GM12875 (cell line): ENCODE measurements around the gene HLA-DOA.

Source experiments
- H3K4me3 ChIP-seq: one replicate; pipeline ENCODE4 v1.5.1; 2011; ENCODE audit warnings: low read depth, low read length, control low read depth
- TF ChIP-seq, protein P1 (sequence below): IDR thresholded peaks from 2 replicates; pipeline ENCODE4 v1.5.1; 2011; ENCODE audit warnings: low read depth, mild to moderate bottlenecking, control low read depth, inconsistent platforms, low read length, moderate library complexity, borderline replicate concordance; ENCODE audit not compliant: insufficient read depth

Gene HLA-DOA

GRCh38 chr6:33040157-33040556 lies 30.8 kb upstream of the HLA-DOA start:
- TF ChIP-seq, protein P1, sequence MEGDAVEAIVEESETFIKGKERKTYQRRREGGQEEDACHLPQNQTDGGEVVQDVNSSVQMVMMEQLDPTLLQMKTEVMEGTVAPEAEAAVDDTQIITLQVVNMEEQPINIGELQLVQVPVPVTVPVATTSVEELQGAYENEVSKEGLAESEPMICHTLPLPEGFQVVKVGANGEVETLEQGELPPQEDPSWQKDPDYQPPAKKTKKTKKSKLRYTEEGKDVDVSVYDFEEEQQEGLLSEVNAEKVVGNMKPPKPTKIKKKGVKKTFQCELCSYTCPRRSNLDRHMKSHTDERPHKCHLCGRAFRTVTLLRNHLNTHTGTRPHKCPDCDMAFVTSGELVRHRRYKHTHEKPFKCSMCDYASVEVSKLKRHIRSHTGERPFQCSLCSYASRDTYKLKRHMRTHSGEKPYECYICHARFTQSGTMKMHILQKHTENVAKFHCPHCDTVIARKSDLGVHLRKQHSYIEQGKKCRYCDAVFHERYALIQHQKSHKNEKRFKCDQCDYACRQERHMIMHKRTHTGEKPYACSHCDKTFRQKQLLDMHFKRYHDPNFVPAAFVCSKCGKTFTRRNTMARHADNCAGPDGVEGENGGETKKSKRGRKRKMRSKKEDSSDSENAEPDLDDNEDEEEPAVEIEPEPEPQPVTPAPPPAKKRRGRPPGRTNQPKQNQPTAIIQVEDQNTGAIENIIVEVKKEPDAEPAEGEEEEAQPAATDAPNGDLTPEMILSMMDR: no peak
- H3K4me3 ChIP-seq: no peak overlapping the region

- H3K4me3 ChIP-seq: no peak overlapping the region
- TF ChIP-seq, protein P1: no peak
Measured at GRCh38 chr6:33036535-33036934, 27.1 kb upstream of the HLA-DOA start.

DNA sequence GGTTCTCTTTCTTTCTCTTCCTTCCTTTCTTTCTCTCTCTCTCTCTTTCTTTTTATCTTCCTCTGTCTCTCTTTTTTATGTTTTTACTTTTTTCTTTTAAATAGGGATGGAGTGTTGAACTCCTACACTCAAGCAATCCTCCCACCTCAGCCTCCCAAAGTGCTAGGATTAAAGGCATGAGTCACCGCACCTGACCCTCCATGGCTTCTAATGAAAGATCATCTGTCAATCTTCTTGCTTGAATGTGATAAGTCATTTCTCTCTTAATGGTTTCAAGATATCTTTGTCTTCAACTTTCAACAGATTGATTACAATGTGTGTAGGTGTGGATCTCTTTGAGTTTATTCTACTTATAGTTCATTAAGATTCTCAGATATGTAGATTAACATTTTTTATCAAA lies 25.2 kb upstream of the HLA-DOA start:
- H3K4me3 ChIP-seq: no peak overlapping the region
- TF ChIP-seq, protein P1: no peak

GRCh38 chr6:33030245-33030644 lies 20.9 kb upstream of the HLA-DOA start:
- TF ChIP-seq, protein P1: no peak
- H3K4me3 ChIP-seq: no peak overlapping the region

DNA sequence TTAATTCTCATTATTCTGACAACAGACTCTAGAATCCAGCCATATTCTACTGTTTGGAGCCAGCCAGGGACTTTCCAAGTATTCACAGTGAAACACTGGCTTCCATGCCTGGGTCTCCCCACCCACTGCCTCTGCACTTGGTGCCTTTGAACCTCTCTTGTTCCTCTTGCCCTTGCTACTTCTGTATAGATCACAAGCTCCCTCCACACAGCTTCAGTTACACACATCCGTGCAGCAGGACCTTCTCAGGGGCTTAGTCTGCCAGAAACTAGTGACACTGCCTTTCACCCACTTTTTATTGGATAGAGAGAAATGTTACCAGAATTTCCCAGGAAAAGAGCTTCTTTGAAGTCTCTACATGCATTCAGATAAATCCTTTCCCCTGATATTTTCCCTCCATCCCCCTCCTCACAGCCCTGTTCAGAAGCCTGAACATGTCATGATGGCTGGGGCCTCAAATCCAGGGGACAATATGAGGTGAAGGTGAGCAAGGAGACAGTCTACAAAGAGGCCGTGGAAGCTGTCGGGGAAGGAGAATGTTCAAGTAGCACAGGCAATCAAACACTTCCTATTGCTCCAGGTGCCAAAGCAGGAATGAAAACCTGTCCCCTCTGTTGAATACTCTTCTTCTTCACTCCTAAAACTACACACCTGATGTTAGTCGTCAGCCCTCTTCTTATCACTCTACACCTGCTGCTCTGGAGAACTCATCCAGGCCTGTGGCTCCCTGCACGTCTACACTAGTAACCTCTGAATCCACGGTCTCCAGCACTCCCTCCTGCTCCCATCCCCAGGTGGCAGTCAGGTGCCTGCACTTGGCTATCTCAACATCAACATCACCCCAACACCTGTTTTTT lies 20.2 kb upstream of the HLA-DOA start:
- peak overlapping the region; percentile 36 for H3K4me3 ChIP-seq
- TF ChIP-seq, protein P1: no peak

DNA sequence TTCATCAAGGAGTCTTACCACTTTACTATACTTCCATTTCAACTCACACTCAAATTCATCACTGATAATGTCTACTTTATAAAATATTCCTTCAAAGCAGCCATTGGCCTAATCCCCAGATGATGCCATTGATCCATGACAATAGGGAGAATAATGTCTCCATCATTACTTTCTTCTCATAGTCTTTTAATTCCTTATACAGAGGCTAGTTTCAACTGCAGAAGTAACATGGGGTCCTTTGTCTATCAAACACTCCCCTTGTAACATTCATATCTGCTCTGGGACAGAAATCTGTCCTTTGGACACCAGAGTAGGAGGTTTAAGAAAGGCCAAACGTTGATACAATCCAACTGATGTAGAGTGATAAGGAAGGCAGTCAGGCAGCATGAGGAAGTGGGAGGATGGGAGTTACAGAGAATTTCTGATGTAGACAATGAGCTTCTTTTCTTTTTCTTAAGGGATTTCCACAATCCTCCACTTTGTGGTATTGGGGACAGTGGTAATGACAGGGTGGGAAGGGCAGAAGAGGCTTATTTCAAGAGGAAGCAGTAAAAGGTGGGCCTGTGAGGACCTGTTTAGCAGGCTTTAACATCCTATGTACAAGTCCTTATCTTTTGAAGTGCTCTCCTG lies 18.9 kb upstream of the HLA-DOA start:
- no peak overlapping the region for H3K4me3 ChIP-seq

More for the DNA sequence above, 18.9 kb upstream of the HLA-DOA start:
- TF ChIP-seq, protein P1: no peak
